Measurements from ENCODE around the gene CTNNA3. TPM values are rescaled to one million over a fixed set of nuclear protein-coding genes. Genes with fewer than 3 reads are reported as not detected.

CTNNA3 gene
- total RNA-seq, 1 experiment from 2014 or later, result 0.20 TPM

DNA sequence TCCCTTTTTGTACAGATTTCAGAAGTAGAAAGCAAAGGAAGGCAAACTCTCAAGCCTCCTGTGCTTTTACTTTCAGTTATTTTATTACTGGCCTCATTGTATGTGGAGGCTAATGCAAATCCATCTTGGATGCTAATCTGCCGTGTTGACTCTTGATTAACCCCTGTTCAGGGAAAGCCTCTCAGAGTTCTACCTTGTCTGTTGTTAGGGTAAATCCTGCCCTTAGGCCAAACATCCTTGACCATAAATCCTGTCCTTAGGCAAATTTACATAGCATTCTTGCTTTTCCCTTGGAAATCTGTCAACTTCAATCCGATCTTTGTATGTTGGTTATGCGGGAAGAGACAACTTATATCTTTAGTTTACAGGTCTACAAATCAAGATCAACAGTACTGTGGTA is 1480.1 kb downstream of the CTNNA3 start:
- CTCF ChIA-PET, result no interaction called here
- Histone ChIP-seq H3K27me3 (replicated peaks; ENCODE audit: control insufficient read depth, insufficient read depth, low read length) (no peaks in the 10 kb centered on the region), H3K4me1 (0 out of 2 replicates have a peak, but pooled peaks cover 15% of the 10 kb centered on the region), H3K9me3 (no peaks in the 10 kb centered on the region; the same call in 1 of the 2 replicates), H3K36me3 (ENCODE audit: control insufficient read depth, insufficient read depth, low read length) (no peaks in the 10 kb centered on the region), H3K4me3 (ENCODE audit: low read depth, low read length) (no peak overlapping the region)
- Mint-ChIP-seq H3K27me3 (ENCODE audit: insufficient read depth, unreplicated experiment) (no peaks in the 10 kb centered on the region), H3K27ac (ENCODE audit: unreplicated experiment) (no peak overlapping the region), H3K36me3 (ENCODE audit: insufficient read depth, unreplicated experiment) (no peaks in the 10 kb centered on the region), H3K4me3 (ENCODE audit: unreplicated experiment) (no peak overlapping the region), H3K4me1 (ENCODE audit: low read depth, unreplicated experiment) (peaks cover 20% of the 10 kb centered on the region), H3K9me3 (ENCODE audit: unreplicated experiment) (peaks cover 31% of the 10 kb centered on the region)
- POLR2A ChIA-PET, result no interaction called here
- no TSS peak for BruUV-seq (replicated peaks)
- intact Hi-C loops (cut with micrococcal nuclease; ENCODE audit: unreplicated experiment), result no loop called here
- TF ChIP-seq, protein P1, sequence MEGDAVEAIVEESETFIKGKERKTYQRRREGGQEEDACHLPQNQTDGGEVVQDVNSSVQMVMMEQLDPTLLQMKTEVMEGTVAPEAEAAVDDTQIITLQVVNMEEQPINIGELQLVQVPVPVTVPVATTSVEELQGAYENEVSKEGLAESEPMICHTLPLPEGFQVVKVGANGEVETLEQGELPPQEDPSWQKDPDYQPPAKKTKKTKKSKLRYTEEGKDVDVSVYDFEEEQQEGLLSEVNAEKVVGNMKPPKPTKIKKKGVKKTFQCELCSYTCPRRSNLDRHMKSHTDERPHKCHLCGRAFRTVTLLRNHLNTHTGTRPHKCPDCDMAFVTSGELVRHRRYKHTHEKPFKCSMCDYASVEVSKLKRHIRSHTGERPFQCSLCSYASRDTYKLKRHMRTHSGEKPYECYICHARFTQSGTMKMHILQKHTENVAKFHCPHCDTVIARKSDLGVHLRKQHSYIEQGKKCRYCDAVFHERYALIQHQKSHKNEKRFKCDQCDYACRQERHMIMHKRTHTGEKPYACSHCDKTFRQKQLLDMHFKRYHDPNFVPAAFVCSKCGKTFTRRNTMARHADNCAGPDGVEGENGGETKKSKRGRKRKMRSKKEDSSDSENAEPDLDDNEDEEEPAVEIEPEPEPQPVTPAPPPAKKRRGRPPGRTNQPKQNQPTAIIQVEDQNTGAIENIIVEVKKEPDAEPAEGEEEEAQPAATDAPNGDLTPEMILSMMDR (IDR thresholded peaks at IDR 0.05; ENCODE audit: insufficient read depth in 1 of 2, low read depth in 1 of 2, low read length in 1 of 2, severe bottlenecking in 1 of 2, unreplicated experiment in 1 of 2), result no peak
- DNase-seq, result peak in 1 of 2 experiments; percentile 42

DNA sequence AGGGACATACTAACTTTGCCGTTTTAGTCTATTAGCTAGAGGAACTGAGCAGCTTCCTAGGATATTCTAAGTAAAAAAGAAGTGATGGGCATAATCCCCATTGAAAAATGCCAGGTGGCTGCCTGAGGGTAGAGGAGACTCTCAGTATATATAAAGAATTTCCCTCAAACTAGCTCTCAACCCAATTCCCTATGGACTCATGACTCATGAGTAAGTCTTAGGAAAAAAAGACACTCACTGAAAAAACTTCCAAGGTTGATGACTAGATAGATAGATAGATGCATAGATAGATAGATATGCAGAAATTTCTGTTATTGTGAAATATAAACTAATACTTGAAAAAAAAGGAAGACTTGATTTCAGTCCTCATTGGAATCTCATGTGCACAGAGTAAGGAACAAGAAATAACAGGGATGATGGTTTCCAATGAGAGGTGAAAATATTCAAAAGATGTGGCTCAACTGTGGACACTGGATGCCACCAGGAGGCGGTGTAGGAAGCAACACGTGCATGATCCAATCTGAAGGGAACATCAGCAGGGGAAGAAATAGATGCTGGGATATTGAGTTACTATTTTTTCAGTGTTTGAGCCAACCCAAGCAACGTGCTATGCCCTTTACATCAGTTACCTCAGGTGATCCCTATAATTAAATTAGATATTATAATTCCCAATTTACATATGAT is 1481.1 kb downstream of the CTNNA3 start:
- DNase-seq, result no peak
- Mint-ChIP-seq H3K4me1 (ENCODE audit: low read depth, unreplicated experiment) (peaks cover 20% of the 10 kb centered on the region), H3K27ac (ENCODE audit: unreplicated experiment) (no peak overlapping the region), H3K4me3 (ENCODE audit: unreplicated experiment) (no peak overlapping the region), H3K36me3 (ENCODE audit: insufficient read depth, unreplicated experiment) (no peaks in the 10 kb centered on the region), H3K27me3 (ENCODE audit: insufficient read depth, unreplicated experiment) (no peaks in the 10 kb centered on the region), H3K9me3 (ENCODE audit: unreplicated experiment) (peaks cover 31% of the 10 kb centered on the region)
- H3K4me1 ChIP-seq, result 0 out of 2 replicates have a peak, but pooled peaks cover 15% of the 10 kb centered on the region
- POLR2A ChIA-PET, result no interaction called here
- TF ChIP-seq, protein P1 (IDR thresholded peaks at IDR 0.05; ENCODE audit: insufficient read depth in 1 of 2, low read depth in 1 of 2, low read length in 1 of 2, severe bottlenecking in 1 of 2, unreplicated experiment in 1 of 2), result peak in 1 of 2 experiments; percentile 28
- intact Hi-C loops (cut with micrococcal nuclease; ENCODE audit: unreplicated experiment), result no loop called here
- H3K9me3 ChIP-seq, result no peaks in the 10 kb centered on the region; the same call in 1 of the 2 replicates
- no TSS peak for BruUV-seq (replicated peaks)
- H3K36me3 ChIP-seq (ENCODE audit: control insufficient read depth, insufficient read depth, low read length), result no peaks in the 10 kb centered on the region
- CTCF ChIA-PET, result no interaction called here
- no peaks in the 10 kb centered on the region for H3K27me3 ChIP-seq (replicated peaks; ENCODE audit: control insufficient read depth, insufficient read depth, low read length)
- H3K4me3 ChIP-seq (ENCODE audit: low read depth, low read length), result no peak overlapping the region

DNA sequence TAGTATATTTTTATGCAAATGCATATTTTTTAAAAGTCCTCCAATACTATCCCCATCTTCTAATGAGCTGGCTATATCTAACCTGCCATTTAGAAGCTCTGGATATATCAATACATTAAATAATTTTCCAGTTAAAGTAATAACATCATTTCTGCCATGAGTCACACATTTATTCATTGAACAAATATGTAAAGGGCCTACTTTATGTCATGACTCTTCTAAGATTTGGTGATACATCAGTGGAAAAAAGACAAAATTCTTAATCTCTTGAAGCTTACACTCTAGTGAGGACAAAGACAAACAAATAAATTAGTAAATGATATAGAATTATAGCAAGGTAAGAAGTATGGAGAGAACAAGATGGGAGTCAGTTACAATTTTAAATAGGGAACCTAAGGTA is 1487.0 kb downstream of the CTNNA3 start:
- H3K4me3 ChIP-seq (ENCODE audit: low read depth, low read length), result no peak overlapping the region
- intact Hi-C loops (cut with micrococcal nuclease; ENCODE audit: unreplicated experiment), result no loop called here
- H3K9me3 ChIP-seq, result no peaks in the 10 kb centered on the region; the same call in 1 of the 2 replicates
- POLR2A ChIA-PET, result no interaction called here
- Mint-ChIP-seq H3K4me1 (ENCODE audit: low read depth, unreplicated experiment) (peaks cover 6% of the 10 kb centered on the region), H3K9me3 (ENCODE audit: unreplicated experiment) (no peaks in the 10 kb centered on the region), H3K36me3 (ENCODE audit: insufficient read depth, unreplicated experiment) (no peaks in the 10 kb centered on the region), H3K4me3 (ENCODE audit: unreplicated experiment) (no peak overlapping the region), H3K27me3 (ENCODE audit: insufficient read depth, unreplicated experiment) (no peaks in the 10 kb centered on the region), H3K27ac (ENCODE audit: unreplicated experiment) (no peak overlapping the region)
- CTCF ChIA-PET, result no interaction called here
- no TSS peak for BruUV-seq (replicated peaks)
- no peaks in the 10 kb centered on the region for H3K27me3 ChIP-seq (replicated peaks; ENCODE audit: control insufficient read depth, insufficient read depth, low read length)
- H3K36me3 ChIP-seq (ENCODE audit: control insufficient read depth, insufficient read depth, low read length), result no peaks in the 10 kb centered on the region
- TF ChIP-seq, protein P1 (IDR thresholded peaks at IDR 0.05; ENCODE audit: insufficient read depth in 1 of 2, low read depth in 1 of 2, low read length in 1 of 2, severe bottlenecking in 1 of 2, unreplicated experiment in 1 of 2), result no peak
- no peak for DNase-seq
- H3K4me1 ChIP-seq, result no peaks in the 10 kb centered on the region

All from Caco-2 (cell line).